ENCODE data around the gene USP46. TPM values are rescaled to one million over a fixed set of nuclear protein-coding genes. Genes with fewer than 3 reads are reported as not detected.

The USP46 gene
- total and polyA plus RNA-seq, 4 experiments from 2014 or later = 6.4 to 26.9 (median 18.9) TPM

DNA sequence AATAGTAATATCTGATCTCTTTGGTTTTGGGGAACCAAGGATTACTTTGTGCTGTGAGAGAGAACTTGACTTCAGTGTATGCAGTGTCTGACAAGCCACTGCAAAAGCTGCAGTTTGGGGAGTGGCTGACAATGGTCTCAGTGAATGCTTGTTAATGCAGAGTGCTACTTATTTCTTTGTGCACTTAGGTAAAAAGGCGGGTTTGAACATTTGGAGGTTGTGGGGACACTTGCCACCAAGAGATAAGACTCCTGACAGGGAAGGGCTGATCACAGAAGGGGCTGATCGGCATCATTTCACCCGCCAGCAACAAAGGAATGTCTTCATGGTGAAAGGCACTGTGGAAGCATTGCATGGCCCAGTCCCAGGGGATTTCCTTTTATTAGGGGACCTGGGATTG, 28.6 kb upstream of the USP46 start:
- no peaks in the 10 kb centered on the region for H3K9me3 ChIP-seq (ENCODE audit: control insufficient read depth in 1 of 2, low read length in 2 of 2)
- ChIA-PET POLR2A (ENCODE audit: partially characterized antibody) (no interaction called here), CTCF (ENCODE audit: partially characterized antibody) (no interaction called here)
- no peak for DNase-seq
- no peaks in the 10 kb centered on the region for H3K36me3 ChIP-seq (ENCODE audit: insufficient read depth, low read length)
- intact Hi-C loops (cut with micrococcal nuclease) = no loop called here
- H3K4me3 ChIP-seq (ENCODE audit: low read length in 2 of 2) = no peak overlapping the region
- peaks cover 0 to 14% (median 8%) of the 10 kb centered on the region in 8 donors for H3K9me3 Mint-ChIP-seq
- H3K27me3 Mint-ChIP-seq = peaks cover 2 to 4% of the 10 kb centered on the region in 2 donors
- H3K4me3 Mint-ChIP-seq = no peak overlapping the region
- no peaks in the 10 kb centered on the region for H3K4me1 Mint-ChIP-seq
- H3K36me3 Mint-ChIP-seq = peaks cover 7% of the 10 kb centered on the region in 2 donors
- H3K4me1 ChIP-seq (ENCODE audit: insufficient read depth, low read length) = no peaks in the 10 kb centered on the region
- H3K27me3 ChIP-seq (ENCODE audit: insufficient read depth, low read length) = no peaks in the 10 kb centered on the region
- no peak overlapping the region for H3K27ac Mint-ChIP-seq
- no peak overlapping the region for H3K27ac ChIP-seq (ENCODE audit: low read depth, low read length)

DNA sequence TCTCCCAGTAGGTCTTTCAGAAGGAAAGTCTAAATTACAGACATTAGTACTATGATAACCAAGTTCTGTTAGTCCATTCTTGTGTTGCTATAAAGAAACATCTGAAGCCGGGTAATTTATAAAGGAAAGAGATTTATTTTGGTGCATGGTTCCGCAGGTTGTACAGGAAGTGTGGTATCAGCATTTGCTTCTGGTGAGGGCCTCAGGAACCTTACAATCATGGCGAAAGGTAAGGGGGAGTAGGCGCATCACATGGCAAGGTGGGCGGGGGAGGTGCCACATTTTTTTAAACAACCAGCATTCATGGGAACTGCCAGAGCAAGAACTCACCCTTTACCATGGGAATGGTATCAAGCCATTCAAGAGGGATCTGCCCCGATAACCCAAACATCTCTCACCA, 26.2 kb upstream of the USP46 start:
- Mint-ChIP-seq H3K27me3 (peaks cover 2 to 4% of the 10 kb centered on the region in 2 donors), H3K9me3 (peaks cover 0 to 2% (median 0%) of the 10 kb centered on the region in 8 donors), H3K4me1 (no peaks in the 10 kb centered on the region), H3K4me3 (no peak overlapping the region), H3K36me3 (no peaks in the 10 kb centered on the region), H3K27ac (no peak overlapping the region)
- H3K4me1 ChIP-seq (ENCODE audit: insufficient read depth, low read length) = no peaks in the 10 kb centered on the region
- intact Hi-C loops (cut with micrococcal nuclease) = no loop called here
- H3K4me3 ChIP-seq (ENCODE audit: low read length in 2 of 2) = no peak overlapping the region
- H3K27ac ChIP-seq (ENCODE audit: low read depth, low read length) = no peak overlapping the region
- ChIA-PET POLR2A (ENCODE audit: partially characterized antibody) (no interaction called here), CTCF (ENCODE audit: partially characterized antibody) (no interaction called here)
- no peak for DNase-seq
- no peaks in the 10 kb centered on the region for H3K27me3 ChIP-seq (ENCODE audit: insufficient read depth, low read length)
- no peaks in the 10 kb centered on the region for H3K9me3 ChIP-seq (ENCODE audit: control insufficient read depth in 1 of 2, low read length in 2 of 2)
- no peaks in the 10 kb centered on the region for H3K36me3 ChIP-seq (ENCODE audit: insufficient read depth, low read length)

DNA sequence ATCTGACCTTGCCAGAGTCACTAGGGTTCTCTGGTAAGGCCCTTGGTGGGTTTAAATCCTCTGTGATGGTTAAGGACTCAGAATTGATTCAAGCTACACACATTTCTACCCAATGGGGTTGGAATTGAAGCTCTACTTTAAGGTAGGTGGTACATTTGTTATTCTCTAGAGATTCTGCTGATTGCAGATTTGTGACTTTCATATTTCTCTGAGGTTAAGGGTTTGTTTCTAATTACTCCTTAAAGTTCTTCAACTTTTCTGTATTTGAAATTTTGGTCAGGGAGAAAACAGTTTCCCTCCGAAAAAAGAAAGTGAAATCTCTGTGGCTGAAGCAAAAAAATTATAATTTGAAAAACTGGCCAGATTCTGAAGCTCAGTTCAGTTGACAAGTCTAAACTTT, 25.8 kb upstream of the USP46 start:
- Histone ChIP-seq H3K4me3 (ENCODE audit: low read length in 2 of 2) (no peak overlapping the region), H3K9me3 (ENCODE audit: control insufficient read depth in 1 of 2, low read length in 2 of 2) (no peaks in the 10 kb centered on the region), H3K36me3 (ENCODE audit: insufficient read depth, low read length) (no peaks in the 10 kb centered on the region), H3K27ac (ENCODE audit: low read depth, low read length) (no peak overlapping the region), H3K4me1 (ENCODE audit: insufficient read depth, low read length) (no peaks in the 10 kb centered on the region), H3K27me3 (ENCODE audit: insufficient read depth, low read length) (no peaks in the 10 kb centered on the region)
- H3K36me3 Mint-ChIP-seq = no peaks in the 10 kb centered on the region
- intact Hi-C loops (cut with micrococcal nuclease) = no loop called here
- H3K27ac Mint-ChIP-seq = no peak overlapping the region
- ChIA-PET POLR2A (ENCODE audit: partially characterized antibody) (no interaction called here), CTCF (ENCODE audit: partially characterized antibody) (no interaction called here)
- peaks cover 2 to 4% of the 10 kb centered on the region in 2 donors for H3K27me3 Mint-ChIP-seq
- no peak overlapping the region for H3K4me3 Mint-ChIP-seq
- peaks cover 0 to 2% (median 0%) of the 10 kb centered on the region in 8 donors for H3K9me3 Mint-ChIP-seq
- no peak for DNase-seq
- H3K4me1 Mint-ChIP-seq = no peaks in the 10 kb centered on the region

GRCh38 chr4:52680381-52680780, 21.3 kb upstream of the USP46 start:
- H3K4me3 Mint-ChIP-seq = no peak overlapping the region
- Histone ChIP-seq H3K4me1 (ENCODE audit: insufficient read depth, low read length) (no peaks in the 10 kb centered on the region), H3K4me3 (ENCODE audit: low read length in 2 of 2) (no peak overlapping the region), H3K27me3 (ENCODE audit: insufficient read depth, low read length) (no peaks in the 10 kb centered on the region), H3K27ac (ENCODE audit: low read depth, low read length) (no peak overlapping the region), H3K36me3 (ENCODE audit: insufficient read depth, low read length) (no peaks in the 10 kb centered on the region), H3K9me3 (ENCODE audit: control insufficient read depth in 1 of 2, low read length in 2 of 2) (no peaks in the 10 kb centered on the region)
- POLR2A ChIA-PET (ENCODE audit: partially characterized antibody) = no interaction called here
- CTCF ChIA-PET (ENCODE audit: partially characterized antibody) = interaction anchor here (1.2 to 1.4 kb wide), 2 partner anchors 8 to 9 kb away, joined by 3 to 5 read pairs; no protein-coding TSS in a partner anchor
- H3K27me3 Mint-ChIP-seq = peaks cover 4 to 6% of the 10 kb centered on the region in 2 donors
- H3K4me1 Mint-ChIP-seq = peaks cover 0 to 1% (median 0%) of the 10 kb centered on the region in 4 donors
- no peaks in the 10 kb centered on the region for H3K36me3 Mint-ChIP-seq
- no peak for DNase-seq
- H3K9me3 Mint-ChIP-seq = peaks cover 0 to 2% (median 0%) of the 10 kb centered on the region in 8 donors
- intact Hi-C loops (cut with micrococcal nuclease) = no loop called here
- H3K27ac Mint-ChIP-seq = no peak overlapping the region

DNA sequence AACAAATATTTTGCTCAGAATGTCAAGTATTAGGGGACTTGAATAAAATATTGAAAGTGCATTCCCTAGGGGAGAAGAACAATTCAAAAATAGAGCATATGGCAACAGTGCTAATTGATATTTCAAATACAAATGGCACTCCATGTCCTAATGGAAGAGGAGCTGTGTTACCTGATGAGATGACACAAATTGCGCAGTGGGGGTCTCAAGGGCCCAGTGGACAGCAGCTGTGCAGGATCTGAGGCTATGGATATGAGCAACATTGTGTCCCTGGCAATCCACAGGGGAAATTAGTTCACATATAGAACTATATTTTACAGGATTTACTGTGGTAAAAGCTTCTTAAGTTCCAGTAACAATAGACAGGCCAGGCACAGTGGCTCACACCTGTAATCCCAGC, 17.4 kb upstream of the USP46 start:
- no peak overlapping the region for H3K4me3 Mint-ChIP-seq
- Histone ChIP-seq H3K9me3 (ENCODE audit: control insufficient read depth in 1 of 2, low read length in 2 of 2) (no peaks in the 10 kb centered on the region), H3K27ac (ENCODE audit: low read depth, low read length) (no peak overlapping the region), H3K4me3 (ENCODE audit: low read length in 2 of 2) (no peak overlapping the region), H3K36me3 (ENCODE audit: insufficient read depth, low read length) (no peaks in the 10 kb centered on the region), H3K27me3 (ENCODE audit: insufficient read depth, low read length) (no peaks in the 10 kb centered on the region), H3K4me1 (ENCODE audit: insufficient read depth, low read length) (no peaks in the 10 kb centered on the region)
- H3K27ac Mint-ChIP-seq = no peak overlapping the region
- POLR2A ChIA-PET (ENCODE audit: partially characterized antibody) = interaction anchor here (1.5 kb wide), 1 partner anchor 36 kb away, joined by 4 read pairs; no protein-coding TSS in a partner anchor
- DNase-seq = no peak
- intact Hi-C loops (cut with micrococcal nuclease) = no loop called here
- CTCF ChIA-PET (ENCODE audit: partially characterized antibody) = no interaction called here
- H3K9me3 Mint-ChIP-seq = peaks cover 0 to 6% (median 2%) of the 10 kb centered on the region in 8 donors
- H3K27me3 Mint-ChIP-seq = peaks cover 9 to 11% of the 10 kb centered on the region in 2 donors
- no peaks in the 10 kb centered on the region for H3K36me3 Mint-ChIP-seq
- H3K4me1 Mint-ChIP-seq = peaks cover 0 to 1% (median 0%) of the 10 kb centered on the region in 4 donors

DNA sequence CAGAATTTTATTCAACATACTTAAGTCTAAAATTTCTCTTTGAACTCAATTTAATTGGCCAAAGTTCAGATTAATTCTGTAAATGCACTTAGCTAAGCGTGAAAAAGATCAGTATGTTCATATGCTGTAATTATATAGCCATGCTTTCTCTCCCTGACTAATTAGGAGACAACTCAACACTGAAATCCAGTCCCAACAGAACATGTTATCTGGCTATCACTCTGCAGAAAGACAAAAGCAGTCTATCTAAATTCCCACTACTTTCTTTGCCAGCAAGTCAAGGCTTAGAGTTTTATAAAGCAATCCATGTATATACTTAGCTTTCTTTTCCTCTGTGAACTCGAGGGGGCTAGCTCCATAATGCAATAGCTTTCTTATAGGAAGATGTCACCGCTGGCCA, 16.0 kb upstream of the USP46 start:
- peaks cover 9 to 11% of the 10 kb centered on the region in 2 donors for H3K27me3 Mint-ChIP-seq
- H3K4me1 ChIP-seq (ENCODE audit: insufficient read depth, low read length) = no peaks in the 10 kb centered on the region
- no peak overlapping the region for H3K4me3 ChIP-seq (ENCODE audit: low read length in 2 of 2)
- H3K4me3 Mint-ChIP-seq = no peak overlapping the region
- ChIA-PET CTCF (ENCODE audit: partially characterized antibody) (interaction anchor here (1.6 kb wide), 1 partner anchor 10 kb away, joined by 9 read pairs; no protein-coding TSS in a partner anchor), POLR2A (ENCODE audit: partially characterized antibody) (no interaction called here)
- H3K9me3 ChIP-seq (ENCODE audit: control insufficient read depth in 1 of 2, low read length in 2 of 2) = no peaks in the 10 kb centered on the region
- no peak overlapping the region for H3K27ac Mint-ChIP-seq
- intact Hi-C loops (cut with micrococcal nuclease) = no loop called here
- H3K4me1 Mint-ChIP-seq = peaks cover 0 to 1% (median 0%) of the 10 kb centered on the region in 4 donors
- no peak overlapping the region for H3K27ac ChIP-seq (ENCODE audit: low read depth, low read length)
- no peaks in the 10 kb centered on the region for H3K36me3 ChIP-seq (ENCODE audit: insufficient read depth, low read length)
- no peak for DNase-seq
- no peaks in the 10 kb centered on the region for H3K36me3 Mint-ChIP-seq
- peaks cover 0 to 6% (median 2%) of the 10 kb centered on the region in 8 donors for H3K9me3 Mint-ChIP-seq
- no peaks in the 10 kb centered on the region for H3K27me3 ChIP-seq (ENCODE audit: insufficient read depth, low read length)

GRCh38 chr4:52670739-52671138, 11.6 kb upstream of the USP46 start:
- H3K27me3 ChIP-seq (ENCODE audit: insufficient read depth, low read length) = no peaks in the 10 kb centered on the region
- Mint-ChIP-seq H3K4me3 (no peak overlapping the region), H3K4me1 (peaks cover 0 to 2% (median under 1%) of the 10 kb centered on the region in 4 donors), H3K9me3 (peaks cover 0 to 6% (median 2%) of the 10 kb centered on the region in 8 donors), H3K27ac (no peak overlapping the region), H3K27me3 (peaks cover 13% of the 10 kb centered on the region in 2 donors), H3K36me3 (no peaks in the 10 kb centered on the region)
- no peak overlapping the region for H3K27ac ChIP-seq (ENCODE audit: low read depth, low read length)
- CTCF ChIA-PET (ENCODE audit: partially characterized antibody) = interaction anchor here (0.9 to 1.8 kb wide), 4 partner anchors 9 to 241 kb away, joined by 3 to 5 read pairs (median 3); no protein-coding TSS in a partner anchor
- no peak overlapping the region for H3K4me3 ChIP-seq (ENCODE audit: low read length in 2 of 2)
- H3K9me3 ChIP-seq (ENCODE audit: control insufficient read depth in 1 of 2, low read length in 2 of 2) = no peaks in the 10 kb centered on the region
- H3K36me3 ChIP-seq (ENCODE audit: insufficient read depth, low read length) = no peaks in the 10 kb centered on the region
- POLR2A ChIA-PET (ENCODE audit: partially characterized antibody) = interaction anchor here (1.2 kb wide), 1 partner anchor 82 kb away, joined by 4 read pairs; no protein-coding TSS in a partner anchor
- no peaks in the 10 kb centered on the region for H3K4me1 ChIP-seq (ENCODE audit: insufficient read depth, low read length)
- no peak for DNase-seq
- intact Hi-C loops (cut with micrococcal nuclease) = no loop called here
